A673 (cell line): ENCODE results near the gene DLGAP1. TPM values are rescaled to one million over a fixed set of nuclear protein-coding genes. Genes with fewer than 3 reads are reported as not detected.
A peak's percentile ranks its signal among the peaks of the same experiment; 100 is the strongest.

Source experiments
- BruUV-seq: library from RNA; stranded (reverse); fragments of 400-500 nt; replicated peaks from 2 replicates; lab custom pipeline; 2021; lab: Mats Ljungman, UMichigan
- CTCF ChIA-PET: fragments of 300-600 bp; sonication (Branson Sonifier 250); formaldehyde crosslinking; loops from one replicate; lab custom pipeline; 2022; ENCODE audit warnings: antibody characterized with exemption; lab: Charles Lee
- POLR2A ChIA-PET: fragments of 300-600 bp; sonication (Branson Sonifier 250); formaldehyde crosslinking; loops from one replicate; lab custom pipeline; 2022; ENCODE audit warnings: antibody characterized with exemption; ENCODE audit not compliant: low non-redundant PET; lab: Charles Lee
- DNase-seq: peaks from one replicate; pipeline ENCODE4 v3.0.0-alpha.2; 2015; ENCODE audit warnings: low spot score
- H3K27ac ChIP-seq: fragments of 200-600 bp; sonication (generic); 2 replicates; pipeline ENCODE4 v1.5.1; 2016; ENCODE audit warnings: mixed run types, low read depth, mild to moderate bottlenecking, mixed read lengths, antibody characterized with exemption, low read length; ENCODE audit not compliant: poor library complexity, severe bottlenecking
- H3K27me3 ChIP-seq: fragments of 200-600 bp; sonication (generic); replicated peaks from 2 replicates; pipeline ENCODE4 v1.6.1; 2017; ENCODE audit warnings: mixed run types, low read depth, mild to moderate bottlenecking, mixed read lengths, antibody characterized with exemption, low read length; ENCODE audit not compliant: insufficient read depth, poor library complexity
- H3K36me3 ChIP-seq: fragments of 200-600 bp; sonication (generic); 2 replicates; pipeline ENCODE4 v1.6.1; 2016; ENCODE audit warnings: mixed run types, mild to moderate bottlenecking, mixed read lengths, antibody characterized with exemption, low read length; ENCODE audit not compliant: insufficient read depth, poor library complexity, severe bottlenecking
- H3K4me1 ChIP-seq: fragments of 200-600 bp; sonication (generic); 2 replicates; pipeline ENCODE4 v1.6.1; 2017; ENCODE audit warnings: mixed run types, mild to moderate bottlenecking, mixed read lengths, antibody characterized with exemption, low read length; ENCODE audit not compliant: insufficient read depth, poor library complexity, severe bottlenecking
- H3K4me3 ChIP-seq: fragments of 200-600 bp; sonication (generic); 2 replicates; pipeline ENCODE4 v1.5.1; 2016; ENCODE audit warnings: low read depth, mixed run types, mild to moderate bottlenecking, mixed read lengths, low read length; ENCODE audit not compliant: poor library complexity, severe bottlenecking
- H3K9me3 ChIP-seq: fragments of 200-600 bp; sonication (generic); 2 replicates; pipeline ENCODE4 v1.6.1; 2016; ENCODE audit warnings: mixed run types, low read depth, mild to moderate bottlenecking, mixed read lengths, antibody characterized with exemption, low read length; ENCODE audit not compliant: poor library complexity, severe bottlenecking
- CTCF ChIP-seq: fragments of 300-800, 200-600 bp; sonication (generic); conservative IDR thresholded peaks from 2 replicates; pipeline ENCODE4 v1.5.1; 2017; ENCODE audit warnings: low read depth, mild to moderate bottlenecking, antibody characterized with exemption, low read length, moderate library complexity, mixed read lengths
- EZH2 ChIP-seq: fragments of 200-600 bp; sonication (generic); IDR thresholded peaks from 2 replicates; pipeline ENCODE4 v1.6.1; 2017; ENCODE audit warnings: borderline replicate concordance, low read depth, mild to moderate bottlenecking, mixed read lengths, antibody characterized with exemption, low read length; ENCODE audit not compliant: poor library complexity, severe bottlenecking
- intact Hi-C: fragments of 100-400 bp; cut with micrococcal nuclease; formaldehyde crosslinking; loops from one replicate; pipeline ENCODE4 v1.10.0; 2022; ENCODE audit not compliant: unreplicated experiment
- total RNA-seq: library from RNA; stranded (reverse); gene quantifications from 2 replicates; pipeline ENCODE4 v1.2.3, GENCODE V29; 2021

The DLGAP1 gene
- total RNA-seq, 1 experiment from 2014 or later, result 135 TPM

- ChIA-PET POLR2A (no interaction called here), CTCF (interaction anchor here (0.6 to 0.7 kb wide), 2 partner anchors 65 to 520 kb away, joined by 3 to 6 read pairs; no protein-coding TSS in a partner anchor)
- Histone ChIP-seq H3K4me3 (no peak overlapping the region), H3K27me3 (no peaks in the 10 kb centered on the region), H3K27ac (peak overlapping the region; percentile 73), H3K4me1 (peaks cover 33% of the 10 kb centered on the region), H3K9me3 (peaks cover 7% of the 10 kb centered on the region), H3K36me3 (peaks cover 27% of the 10 kb centered on the region)
- DNase-seq, result peak; percentile 81
- TF ChIP-seq CTCF (no peak), EZH2 (no peak)
- BruUV-seq, result TSS peak; percentile 7
- intact Hi-C loops, result no loop called here
Measured at GRCh38 chr18:3526421-3527354, 928.4 kb downstream of the DLGAP1 start.

- Histone ChIP-seq H3K27ac (peak overlapping the region; percentile 73), H3K4me3 (no peak overlapping the region), H3K9me3 (peaks cover 7% of the 10 kb centered on the region), H3K27me3 (no peaks in the 10 kb centered on the region), H3K36me3 (peaks cover 27% of the 10 kb centered on the region), H3K4me1 (peaks cover 33% of the 10 kb centered on the region)
- CTCF ChIA-PET, result no interaction called here
- peak; percentile 79 for DNase-seq
- no TSS peak for BruUV-seq
- TF ChIP-seq CTCF, result no peak
- TF ChIP-seq EZH2, result no peak
- POLR2A ChIA-PET, result no interaction called here
- intact Hi-C loops, result no loop called here
Measured at GRCh38 chr18:3525870-3526420, 929.2 kb downstream of the DLGAP1 start.

DNA sequence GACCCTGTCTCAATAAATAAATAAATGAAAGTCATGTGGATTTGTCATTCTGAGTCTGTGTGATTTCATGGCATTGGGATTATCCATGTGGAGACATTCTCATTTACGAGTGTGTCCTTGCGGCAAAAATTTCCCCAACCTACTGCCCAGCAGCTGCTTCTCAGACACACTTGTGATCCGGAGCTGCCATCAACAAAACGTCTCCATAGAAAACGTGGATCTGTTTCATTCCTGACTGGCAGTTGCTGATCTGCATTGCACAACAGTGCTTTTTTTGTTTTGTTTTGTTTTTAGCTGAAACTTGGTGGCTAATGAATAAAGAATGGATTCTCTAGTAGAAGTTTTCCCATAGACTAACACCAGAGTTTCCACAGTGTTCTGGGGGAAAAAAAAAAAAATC, 930.4 kb downstream of the DLGAP1 start:
- ChIA-PET CTCF (no interaction called here), POLR2A (no interaction called here)
- no peak for DNase-seq
- intact Hi-C loops, result no loop called here
- Histone ChIP-seq H3K9me3 (peaks cover 7% of the 10 kb centered on the region), H3K27me3 (no peaks in the 10 kb centered on the region), H3K4me1 (peaks cover 28% of the 10 kb centered on the region), H3K27ac (no peak overlapping the region), H3K4me3 (no peak overlapping the region), H3K36me3 (peaks cover 18% of the 10 kb centered on the region)
- TF ChIP-seq EZH2 (no peak), CTCF (no peak)
- no TSS peak for BruUV-seq
